HEK293 (cell line): ENCODE measurements around the gene IL1RN.

ENCODE experiments used
- CTCF ChIA-PET: fragments of 350-600 bp; formaldehyde crosslinking; extraction: SDS; loops from one replicate; lab custom pipeline; 2021; ENCODE audit warnings: antibody characterized with exemption; lab: Yijun Ruan, JAX
- POLR2A ChIA-PET: fragments of 300-600 bp; formaldehyde crosslinking; extraction: SDS; loops from one replicate; lab custom pipeline; 2020; ENCODE audit warnings: antibody characterized with exemption, inconsistent platforms; lab: Yijun Ruan, JAX
- H3K27ac ChIP-seq: fragments of 200-500 bp; sonication (Bioruptor generic); 2 replicates; pipeline ENCODE4 v1.5.1; 2014; ENCODE audit warnings: low read depth, low read length, control low read depth, inconsistent platforms; ENCODE audit errors: extremely low read depth
- H3K36me3 ChIP-seq, 2 experiments: fragments of 200-500 bp in 1 of 2; sonication (Bioruptor generic) in 1 of 2; 1 replicate in 1 of 2; 2 replicates in 1 of 2; pipeline ENCODE4 v1.5.1; 2014 to 2017; ENCODE audit warnings: inconsistent platforms in 2 of 2, low read length in 2 of 2; ENCODE audit not compliant: control insufficient read depth in 2 of 2, insufficient read depth in 1 of 2
- H3K4me1 ChIP-seq: fragments of 200-500 bp; sonication (Bioruptor generic); 2 replicates; pipeline ENCODE4 v1.5.1; 2014; ENCODE audit warnings: mild to moderate bottlenecking, low read length, inconsistent platforms; ENCODE audit not compliant: control insufficient read depth, insufficient read depth
- H3K4me3 ChIP-seq: 2 replicates; pipeline ENCODE4 v1.5.1; 2011; ENCODE audit warnings: low read depth, mild to moderate bottlenecking, control low read depth, low read length, moderate library complexity
- H3K9me3 ChIP-seq: fragments of 200-500 bp; sonication (Bioruptor generic); 2 replicates; pipeline ENCODE4 v1.5.1; 2014; ENCODE audit warnings: low read depth, low read length, inconsistent platforms; ENCODE audit not compliant: control insufficient read depth, insufficient read depth
- BCL11A ChIP-seq: fragments of 450-650 bp; formaldehyde crosslinking; IDR thresholded peaks from 2 replicates; pipeline ENCODE4 v1.5.1; 2016; ENCODE audit warnings: low read depth, missing biosample characterization, missing genetic modification characterization
- CTCF ChIP-seq: fragments of 450-650 bp; formaldehyde crosslinking; IDR thresholded peaks from 2 replicates; pipeline ENCODE4 v1.5.1; 2016; ENCODE audit warnings: missing biosample characterization, missing genetic modification characterization
- EGR2 ChIP-seq: fragments of 450-650 bp; formaldehyde crosslinking; IDR thresholded peaks from 2 replicates; pipeline ENCODE4 v1.5.1; 2016; ENCODE audit warnings: low read depth, missing biosample characterization, missing genetic modification characterization
- HOXC10 ChIP-seq: sonication (generic); formaldehyde crosslinking; IDR thresholded peaks from 2 replicates; pipeline ENCODE4 v1.8.1; 2023; ENCODE audit warnings: mild to moderate bottlenecking, missing genetic modification reagents
- MEIS1 ChIP-seq: sonication (generic); formaldehyde crosslinking; IDR thresholded peaks from 2 replicates; pipeline ENCODE4 v1.8.1; 2022; ENCODE audit warnings: missing genetic modification reagents, mild to moderate bottlenecking, borderline replicate concordance
- OVOL3 ChIP-seq: fragments of 450-650 bp; formaldehyde crosslinking; IDR thresholded peaks from 2 replicates; pipeline ENCODE4 v1.5.1; 2016; ENCODE audit warnings: missing biosample characterization, missing genetic modification characterization
- TRIM28 ChIP-seq: IDR thresholded peaks from 2 replicates; pipeline ENCODE4 v1.6.1; 2011; ENCODE audit warnings: low read length, control low read depth, borderline replicate concordance
- ZBTB20 ChIP-seq: fragments of 450-650 bp; formaldehyde crosslinking; IDR thresholded peaks from 2 replicates; pipeline ENCODE4 v1.5.1; 2016; ENCODE audit warnings: missing biosample characterization, missing genetic modification characterization
- ZFHX2 ChIP-seq: fragments of 450-650 bp; formaldehyde crosslinking; conservative IDR thresholded peaks from 2 replicates; pipeline ENCODE4 v1.5.1; 2016; ENCODE audit warnings: missing biosample characterization, missing genetic modification characterization
- ZNF112 ChIP-seq: fragments of 450-650 bp; formaldehyde crosslinking; IDR thresholded peaks from 2 replicates; pipeline ENCODE4 v1.5.0; 2017; ENCODE audit warnings: missing biosample characterization, missing genetic modification characterization
- ZNF146 ChIP-seq: fragments of 450-650 bp; formaldehyde crosslinking; IDR thresholded peaks from 2 replicates; pipeline ENCODE4 v1.5.1; 2016; ENCODE audit warnings: missing biosample characterization, missing genetic modification characterization
- ZNF16 ChIP-seq: fragments of 450-650 bp; formaldehyde crosslinking; IDR thresholded peaks from 2 replicates; pipeline ENCODE4 v1.5.1; 2016; ENCODE audit warnings: low read depth, missing biosample characterization, missing genetic modification characterization
- ZNF175 ChIP-seq: fragments of 450-650 bp; formaldehyde crosslinking; IDR thresholded peaks from 2 replicates; pipeline ENCODE4 v1.5.1; 2016; ENCODE audit warnings: missing biosample characterization, missing genetic modification characterization
- ZNF18 ChIP-seq: fragments of 450-650 bp; formaldehyde crosslinking; IDR thresholded peaks from 2 replicates; pipeline ENCODE4 v1.5.1; 2016; ENCODE audit warnings: missing biosample characterization, missing genetic modification characterization
- ZNF2 ChIP-seq: fragments of 450-650 bp; formaldehyde crosslinking; IDR thresholded peaks from 2 replicates; pipeline ENCODE4 v1.5.1; 2016; ENCODE audit warnings: missing biosample characterization, missing genetic modification characterization
- ZNF223 ChIP-seq: fragments of 450-650 bp; formaldehyde crosslinking; IDR thresholded peaks from 2 replicates; pipeline ENCODE4 v1.5.1; 2016; ENCODE audit warnings: missing biosample characterization, missing genetic modification characterization
- ZNF248 ChIP-seq: fragments of 450-650 bp; formaldehyde crosslinking; IDR thresholded peaks from 2 replicates; pipeline ENCODE4 v1.5.1; 2017; ENCODE audit warnings: missing biosample characterization, missing genetic modification characterization
- ZNF324 ChIP-seq: fragments of 450-650 bp; formaldehyde crosslinking; IDR thresholded peaks from 2 replicates; pipeline ENCODE4 v1.5.1; 2016; ENCODE audit warnings: missing biosample characterization, missing genetic modification characterization
- ZNF449 ChIP-seq: fragments of 450-650 bp; formaldehyde crosslinking; IDR thresholded peaks from 2 replicates; pipeline ENCODE4 v1.5.1; 2017; ENCODE audit warnings: missing biosample characterization, mild to moderate bottlenecking, missing genetic modification characterization, moderate library complexity
- ZNF48 ChIP-seq: fragments of 450-650 bp; formaldehyde crosslinking; IDR thresholded peaks from 2 replicates; pipeline ENCODE4 v1.5.1; 2016; ENCODE audit warnings: missing biosample characterization, missing genetic modification characterization
- ZNF488 ChIP-seq: fragments of 450-650 bp; formaldehyde crosslinking; IDR thresholded peaks from 2 replicates; pipeline ENCODE4 v1.5.1; 2016; ENCODE audit warnings: missing biosample characterization, missing genetic modification characterization
- ZNF521 ChIP-seq: fragments of 450-650 bp; formaldehyde crosslinking; IDR thresholded peaks from 2 replicates; pipeline ENCODE4 v1.5.1; 2017; ENCODE audit warnings: missing biosample characterization, mild to moderate bottlenecking, missing genetic modification characterization
- ZNF549 ChIP-seq: fragments of 450-650 bp; IDR thresholded peaks from 2 replicates; pipeline ENCODE4 v1.5.1; 2018; ENCODE audit warnings: missing biosample characterization, missing genetic modification characterization, mild to moderate bottlenecking, inconsistent platforms, moderate library complexity
- ZNF76 ChIP-seq: fragments of 450-650 bp; formaldehyde crosslinking; IDR thresholded peaks from 2 replicates; pipeline ENCODE4; 2016; ENCODE audit warnings: low read depth, missing biosample characterization, missing genetic modification characterization, borderline replicate concordance

Gene IL1RN

GRCh38 chr2:113078350-113078839 lies 49.0 kb upstream of the IL1RN start:
- Histone ChIP-seq H3K9me3 (no peaks in the 10 kb centered on the region), H3K36me3 (no peaks in the 10 kb centered on the region), H3K4me1 (no peaks in the 10 kb centered on the region), H3K4me3 (no peak overlapping the region), H3K27ac (no peak overlapping the region)
- ChIA-PET POLR2A (no interaction called here), CTCF (interaction anchor here (0.5 to 2.1 kb wide), 5 partner anchors 10 to 137 kb away, joined by 3 to 7 read pairs (median 3); partner anchors contain the start of gene IL1F10)
- no peak for TF ChIP-seq ZNF112
- TF ChIP-seq ZFHX2 (tag by site-specific recombination), result no peak
- no peak for TF ChIP-seq ZNF324 (tag by site-specific recombination)
- no peak for TF ChIP-seq ZNF175 (tag by site-specific recombination)
- TF ChIP-seq ZNF48 (tag by site-specific recombination), result no peak
- TF ChIP-seq ZNF76 (tag by site-specific recombination), result no peak
- TF ChIP-seq EGR2 (tag by site-specific recombination), result no peak
- no peak for TF ChIP-seq ZNF248 (tag by site-specific recombination)
- no peak for TF ChIP-seq MEIS1 (CRISPR knock-in tag)
- no peak for TF ChIP-seq ZNF488
- TF ChIP-seq ZNF16 (tag by site-specific recombination), result no peak
- no peak for TF ChIP-seq ZNF18 (tag by site-specific recombination)

GRCh38 chr2:113079131-113079530 lies 48.3 kb upstream of the IL1RN start:
- no peak overlapping the region for H3K4me3 ChIP-seq
- POLR2A ChIA-PET, result no interaction called here
- TF ChIP-seq BCL11A (tag by site-specific recombination), result no peak
- no peak for TF ChIP-seq TRIM28
- no peak for TF ChIP-seq HOXC10
- no peak for TF ChIP-seq ZBTB20 (tag by site-specific recombination)
- no peak for TF ChIP-seq ZNF549 (tag by site-specific recombination)
- TF ChIP-seq ZNF2, result no peak
- TF ChIP-seq ZNF521 (tag by site-specific recombination), result no peak
- no peak for TF ChIP-seq ZNF146 (tag by site-specific recombination)
- no peak for TF ChIP-seq ZNF48 (tag by site-specific recombination)
- TF ChIP-seq OVOL3 (tag by site-specific recombination), result no peak
- no peak for TF ChIP-seq ZNF248 (tag by site-specific recombination)
- no peak for TF ChIP-seq CTCF (tag by site-specific recombination)
- no peak for TF ChIP-seq ZNF223 (tag by site-specific recombination)
- no peak for TF ChIP-seq ZNF449
- TF ChIP-seq, all 188 proteins: peak for 0

More at GRCh38 chr2:113079131-113079530, 48.3 kb upstream of the IL1RN start:
- Histone ChIP-seq H3K9me3 (no peaks in the 10 kb centered on the region), H3K36me3 (no peaks in the 10 kb centered on the region), H3K27ac (no peak overlapping the region), H3K4me1 (no peaks in the 10 kb centered on the region)
- CTCF ChIA-PET, result interaction anchor here (0.7 to 2.3 kb wide), 21 partner anchors 11 to 276 kb away, joined by 3 to 27 read pairs (median 4); partner anchors contain the start of gene IL1F10
